HG03575 (cell line): ENCODE data around the gene HMHB1.
"Not testable (repeated sequence)": the region's sequence is repeated elsewhere in the genome, so short reads cannot be mapped to it uniquely, and the experiment has no call there.

ENCODE experiments used
- ATAC-seq: cut with Tn5 transposase; IDR thresholded peaks from one replicate; pipeline ENCODE4 v1.9.1; 2021; ENCODE audit not compliant: unreplicated experiment, insufficient number of reproducible peaks, low FRiP score; ENCODE audit errors: extremely low read depth

The HMHB1 gene

DNA sequence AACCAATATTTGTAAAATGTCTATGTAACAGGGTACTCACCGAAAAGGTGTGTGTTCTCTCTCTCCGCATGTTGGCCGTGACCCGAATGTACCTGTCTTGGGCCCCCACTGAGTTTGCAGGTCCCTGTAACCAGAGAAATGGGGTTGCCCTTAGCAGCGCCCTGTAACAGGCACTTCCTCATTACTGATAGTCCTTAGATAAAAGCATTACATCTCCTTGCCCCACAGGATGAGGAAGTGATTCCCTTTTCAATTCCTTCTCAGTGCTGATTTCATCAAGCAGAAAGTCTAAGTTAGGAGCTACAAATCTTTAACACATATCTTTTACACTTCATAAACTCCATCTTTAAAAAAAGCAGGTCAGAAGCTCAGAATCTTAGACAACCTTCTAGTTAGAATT, 15.2 kb upstream of the HMHB1 start:
- no peak for ATAC-seq

- ATAC-seq, result no peak
Observed at GRCh38 chr5:143800715-143801114, 11.2 kb upstream of the HMHB1 start.

DNA sequence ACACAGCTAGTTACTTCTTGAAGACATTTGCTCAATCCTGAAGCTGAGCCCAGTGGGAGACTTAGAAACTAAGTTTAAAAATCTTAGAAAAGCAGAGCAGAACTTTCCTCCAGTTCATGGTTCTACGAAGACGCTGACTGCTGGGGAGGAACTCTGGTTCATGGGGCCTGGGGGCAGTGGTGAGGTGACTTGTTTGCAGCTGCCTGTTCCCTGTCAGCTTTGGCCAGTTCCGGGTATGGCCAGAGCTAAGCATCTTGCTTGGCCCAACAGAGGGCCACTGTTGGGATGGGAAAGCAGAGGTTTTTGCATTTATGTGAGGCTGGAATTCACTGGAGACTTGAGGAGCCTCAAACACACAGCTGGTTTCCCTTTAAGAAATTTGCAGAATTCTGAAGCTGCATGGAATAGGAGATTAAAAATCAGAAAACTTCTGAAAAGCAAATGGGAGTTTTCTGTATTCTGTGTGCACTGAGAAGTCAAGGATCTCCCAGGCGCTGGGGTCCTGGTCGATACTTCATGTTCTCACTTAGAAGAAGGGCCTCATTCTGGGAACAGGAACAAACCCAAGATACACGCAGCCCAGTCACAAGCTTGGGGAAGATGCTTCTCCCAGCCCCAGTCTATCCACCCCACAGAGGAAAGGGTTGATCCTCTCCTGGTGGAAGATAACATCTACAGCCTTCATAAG, 10.6 kb upstream of the HMHB1 start:
- no peak for ATAC-seq

GRCh38 chr5:143805861-143806260, 6.1 kb upstream of the HMHB1 start:
- no peak for ATAC-seq

DNA sequence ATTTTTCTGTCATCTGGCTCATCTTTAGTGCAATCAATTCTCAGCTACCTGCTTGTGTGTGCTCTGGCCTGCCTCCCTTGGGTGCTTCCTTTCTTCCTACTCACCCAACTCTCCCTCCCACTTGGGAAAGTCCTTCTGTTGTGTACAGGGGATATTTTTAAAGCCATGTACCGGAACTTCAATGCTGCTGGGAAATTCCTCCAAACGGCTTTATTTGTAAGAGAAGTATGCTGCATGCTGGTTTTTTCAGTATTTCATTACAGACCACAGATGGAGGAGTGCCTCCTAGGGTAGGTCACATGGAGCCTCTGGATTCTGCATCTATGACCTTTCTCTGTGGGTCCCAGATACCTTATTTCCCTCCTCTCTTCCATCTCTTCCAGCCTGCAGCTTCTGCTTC, 5.4 kb upstream of the HMHB1 start:
- ATAC-seq, result no peak

- no peak for ATAC-seq
Observed at GRCh38 chr5:143807401-143807800, 4.6 kb upstream of the HMHB1 start.

DNA sequence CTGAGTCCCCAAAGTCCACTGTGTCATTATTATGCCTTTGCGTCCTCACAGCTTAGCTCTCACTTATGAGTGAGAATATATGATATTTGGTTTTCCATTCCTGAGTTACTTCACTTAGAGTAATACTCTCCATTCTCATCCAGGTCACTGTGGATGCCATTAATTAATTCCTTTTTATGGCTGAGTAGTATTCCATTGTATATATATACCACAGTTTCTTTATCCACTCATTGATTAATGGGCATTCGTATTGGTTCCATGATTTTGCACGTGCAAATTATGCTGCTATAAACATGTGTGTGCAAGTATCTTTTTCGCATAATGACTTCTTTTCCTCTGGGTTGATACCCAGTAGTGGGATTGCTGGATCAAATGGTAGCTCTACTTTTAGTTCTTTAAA, 4.4 kb downstream of the HMHB1 start:
- ATAC-seq, result not testable (repeated sequence)

DNA sequence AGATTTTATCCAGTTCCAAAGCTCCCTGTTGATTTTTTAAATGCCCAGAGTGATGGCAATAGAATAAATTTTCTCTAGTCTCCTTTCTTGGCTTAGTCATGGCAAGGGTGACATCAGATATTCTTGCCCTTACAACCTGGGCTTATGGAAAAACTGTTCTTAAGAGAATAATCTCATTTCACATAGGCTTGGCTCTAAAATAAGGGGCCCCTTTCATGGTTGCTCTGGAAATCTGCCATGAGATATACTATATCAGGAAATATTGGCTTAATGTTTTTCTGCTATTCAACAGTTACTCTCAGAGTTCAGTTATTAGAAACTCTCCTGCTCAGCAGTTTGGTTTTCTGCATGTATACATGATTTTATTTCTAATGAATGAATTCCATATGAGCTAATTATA, 7.8 kb downstream of the HMHB1 start:
- ATAC-seq, result no peak

GRCh38 chr5:143820451-143820850, 8.5 kb downstream of the HMHB1 start:
- ATAC-seq, result no peak

DNA sequence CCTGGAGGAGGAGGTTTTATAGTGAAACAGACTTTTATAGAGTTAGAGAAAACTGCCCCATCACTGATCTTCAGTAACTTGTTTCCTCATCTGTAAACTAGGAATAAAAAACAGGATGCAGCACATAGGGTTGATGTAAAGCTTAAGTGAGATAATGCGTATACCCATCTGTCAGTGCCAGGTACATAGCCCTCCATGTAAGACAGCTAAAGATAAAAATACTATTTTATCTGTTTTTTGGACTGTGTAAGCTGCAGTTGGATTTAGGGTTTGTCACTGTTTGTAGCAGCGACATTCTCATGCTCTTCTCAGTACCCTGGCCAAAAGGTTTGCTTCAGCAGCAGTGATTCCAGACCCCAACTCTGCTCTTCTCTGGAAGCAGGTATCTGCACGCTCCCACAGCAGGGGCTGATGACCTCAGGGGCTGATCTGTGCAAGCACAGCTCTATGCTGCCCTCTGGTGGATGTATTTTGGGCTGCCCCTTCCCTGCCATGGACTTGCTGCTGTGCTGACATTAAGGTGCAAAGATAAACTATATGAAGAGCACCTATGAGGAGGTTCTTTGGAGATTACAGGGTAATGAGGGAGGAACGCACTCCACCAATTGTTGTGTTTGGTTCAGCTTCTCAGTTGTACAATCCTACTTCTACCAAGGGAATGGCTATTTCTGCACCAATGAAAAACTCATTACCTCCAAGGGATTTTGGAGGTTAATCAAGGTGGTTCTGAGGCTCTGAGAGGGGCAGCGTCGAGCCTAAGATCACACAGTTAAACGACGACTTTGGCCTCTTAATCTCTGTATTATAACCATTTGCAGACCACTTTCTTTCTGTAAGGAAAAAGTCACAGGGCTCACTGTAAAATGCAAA, 13.1 kb downstream of the HMHB1 start:
- ATAC-seq, result no peak

DNA sequence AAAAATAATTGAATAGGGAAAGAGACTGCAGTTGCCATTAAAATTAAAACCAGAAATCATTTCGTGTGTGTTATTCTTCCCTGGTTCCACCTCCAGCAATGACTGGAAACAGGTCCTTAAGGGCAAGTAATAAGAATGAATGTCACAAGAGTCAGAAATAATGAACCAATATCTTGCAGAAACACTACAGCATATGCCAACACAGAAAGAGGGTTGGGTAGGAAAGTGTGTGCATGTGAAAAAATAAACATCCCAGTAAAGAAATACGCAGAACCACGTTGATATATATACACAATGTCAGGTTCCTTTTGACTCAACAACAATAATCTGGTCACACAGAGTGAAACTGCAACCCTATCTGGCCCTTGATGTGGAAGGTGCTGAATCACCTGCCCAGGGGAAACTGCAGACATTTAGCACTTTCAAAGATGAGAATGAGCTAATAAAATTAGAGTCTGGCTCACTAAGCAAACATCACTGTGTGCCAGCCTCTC, 15.0 kb downstream of the HMHB1 start:
- ATAC-seq, result peak; percentile 85

DNA sequence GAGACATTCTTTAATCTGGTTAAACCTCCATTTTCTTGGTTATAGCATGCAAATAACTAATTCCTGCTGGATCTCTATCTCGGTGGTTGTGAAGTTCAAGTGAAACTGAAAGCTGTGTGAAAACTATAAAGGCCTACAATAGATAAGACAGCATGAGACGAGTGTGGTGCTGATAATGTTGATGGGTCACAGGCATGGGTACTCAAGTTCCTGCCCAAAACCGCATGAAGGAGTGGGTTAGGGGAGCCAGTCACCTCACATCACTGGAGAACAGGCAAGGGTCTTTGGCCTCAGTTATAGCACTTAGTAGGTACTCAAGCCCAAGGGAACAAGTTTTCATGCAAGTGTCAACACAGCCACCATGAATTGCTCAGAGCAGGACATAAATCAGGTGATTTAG, 16.7 kb downstream of the HMHB1 start:
- peak; percentile 25 for ATAC-seq

GRCh38 chr5:143833177-143833576, 21.2 kb downstream of the HMHB1 start:
- ATAC-seq, result no peak

DNA sequence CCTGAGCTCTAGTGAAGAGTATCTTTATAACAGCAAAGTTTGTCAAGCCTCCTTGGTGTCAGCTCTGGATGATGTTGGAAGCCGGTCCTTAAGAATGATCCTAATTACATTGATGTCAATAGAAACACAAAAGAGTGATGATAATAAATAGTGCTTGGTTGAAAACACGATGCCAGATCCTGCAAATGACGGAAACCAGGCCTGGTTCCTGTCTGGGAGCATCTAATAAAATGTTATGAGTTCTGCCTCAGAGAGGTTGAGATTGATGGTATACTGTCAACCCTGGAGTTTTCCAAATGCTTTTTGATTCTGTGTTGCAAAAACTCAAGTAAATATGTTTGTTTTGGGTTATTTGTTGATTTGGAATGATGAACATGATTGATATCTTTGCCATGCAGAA, 23.3 kb downstream of the HMHB1 start:
- no peak for ATAC-seq

DNA sequence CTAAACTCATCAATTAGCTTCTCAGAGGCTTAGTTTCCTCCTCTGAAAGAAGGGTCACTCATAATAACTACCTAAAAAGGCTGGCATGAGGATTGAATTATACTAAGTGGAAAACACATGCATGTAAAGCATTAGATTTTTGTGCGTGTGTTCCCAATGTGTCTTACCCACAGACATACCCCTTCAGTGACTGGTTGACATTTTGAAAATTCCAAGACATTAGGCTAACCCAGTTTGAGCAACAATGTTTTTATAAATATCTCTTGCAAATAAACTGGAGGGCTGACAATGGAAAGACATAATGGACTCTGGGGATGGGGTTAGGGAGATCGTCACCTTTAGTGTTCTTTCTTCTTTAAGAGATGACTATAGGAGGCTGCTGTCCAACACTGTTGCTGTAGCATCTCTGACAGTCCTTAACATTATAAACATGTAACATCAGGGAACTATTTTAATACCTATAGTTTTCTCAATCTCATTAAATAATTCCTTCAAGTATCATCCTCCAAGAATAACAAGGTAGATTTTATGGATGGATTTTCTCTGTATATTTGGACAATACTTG, 24.3 kb downstream of the HMHB1 start:
- ATAC-seq, result no peak

DNA sequence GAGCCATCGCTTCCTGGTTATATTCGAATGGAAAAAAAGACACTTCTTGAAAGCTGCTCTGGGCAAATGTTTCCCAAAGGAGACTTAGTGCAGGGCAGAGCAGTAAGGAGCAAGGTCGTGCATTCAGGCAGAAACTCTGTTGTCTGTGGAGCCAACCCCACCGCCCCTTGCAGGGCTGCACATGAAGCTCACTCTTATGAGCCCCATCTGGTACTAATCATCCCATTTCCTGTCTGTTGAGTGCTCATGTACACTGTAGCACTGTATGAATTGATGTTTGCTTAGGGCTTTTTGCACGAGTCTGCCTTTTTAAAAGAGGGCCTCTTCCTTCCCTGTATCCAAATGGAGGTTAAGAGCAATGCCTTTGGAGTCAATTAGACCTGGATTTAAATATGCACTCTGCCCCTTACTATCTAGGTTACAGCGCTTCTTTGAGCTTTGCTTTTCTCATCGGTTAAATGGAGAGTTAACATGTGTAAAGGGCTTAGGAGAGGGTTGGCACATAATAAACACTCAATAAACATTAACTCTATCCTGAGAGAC, 25.4 kb downstream of the HMHB1 start:
- no peak for ATAC-seq

DNA sequence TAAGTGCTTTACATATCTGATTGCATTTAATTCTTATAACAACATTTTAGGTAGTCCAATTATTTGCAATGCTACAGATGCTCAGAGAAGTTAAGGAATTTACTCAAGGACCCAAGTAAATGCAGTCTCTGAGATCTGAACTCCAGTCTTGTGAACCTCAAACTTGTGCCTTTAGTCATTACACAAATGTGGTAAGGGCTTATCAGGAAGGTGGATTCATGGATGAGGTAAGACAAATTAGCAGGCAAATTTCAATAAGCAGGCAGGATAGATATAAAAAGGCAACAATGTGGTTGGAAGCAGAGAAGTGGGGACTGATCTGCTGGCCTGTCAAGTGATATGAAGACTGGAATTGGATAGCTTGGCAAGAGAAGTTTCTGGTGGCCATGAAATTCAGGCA, 29.5 kb downstream of the HMHB1 start:
- ATAC-seq, result no peak

DNA sequence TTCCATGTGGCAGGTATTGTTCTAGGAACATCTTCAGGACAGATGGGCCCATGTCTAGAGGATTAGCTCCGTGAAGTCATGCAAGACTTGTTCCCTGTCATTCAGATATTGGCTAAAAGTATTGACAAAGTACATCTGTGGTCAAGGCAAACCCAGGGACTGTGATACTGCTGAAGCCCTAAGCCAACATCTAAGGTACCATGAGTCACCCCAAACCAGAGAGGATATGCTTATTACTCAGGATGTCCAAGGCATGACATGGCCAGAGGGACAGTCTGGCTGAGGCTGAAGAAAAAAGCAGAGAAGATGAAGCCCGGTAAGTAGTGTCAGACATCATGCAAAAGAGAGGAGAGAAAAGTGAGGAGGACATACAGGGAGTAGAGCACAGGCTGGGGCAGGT, 31.0 kb downstream of the HMHB1 start:
- no peak for ATAC-seq

- ATAC-seq, result no peak
Observed at GRCh38 chr5:143843461-143843860, 31.5 kb downstream of the HMHB1 start.
